ES-I3 (cell line): ENCODE measurements around the gene OR10H5.
"Not testable (repeated sequence)": the region's sequence is repeated elsewhere in the genome, so short reads cannot be mapped to it uniquely, and the experiment has no call there.

Experiments
- H3K36me3 ChIP-seq: 2 replicates; pipeline ENCODE4 v1.6.1; 2013; ENCODE audit warnings: mild to moderate bottlenecking, low read length, control low read depth, moderate library complexity; ENCODE audit not compliant: insufficient read depth
- H3K4me1 ChIP-seq: 2 replicates; pipeline ENCODE4 v1.6.1; 2013; ENCODE audit warnings: mild to moderate bottlenecking, control low read depth, low read length; ENCODE audit not compliant: insufficient read depth
- H3K9ac ChIP-seq: 2 replicates; pipeline ENCODE4 v1.6.1; 2013; ENCODE audit warnings: low read depth, mild to moderate bottlenecking, low read length, moderate library complexity
- H3K9me3 ChIP-seq: 2 replicates; pipeline ENCODE4 v1.6.1; 2013; ENCODE audit warnings: mild to moderate bottlenecking, low read length, moderate library complexity; ENCODE audit not compliant: control insufficient read depth, insufficient read depth

The OR10H5 gene

GRCh38 chr19:15828611-15829305 lies 41.3 kb downstream of the OR10H5 start:
- not testable (repeated sequence) for H3K9me3 ChIP-seq, H3K36me3 ChIP-seq, H3K9ac ChIP-seq, H3K4me1 ChIP-seq

- H3K36me3 ChIP-seq: no peaks in the 10 kb centered on the region
- no peak overlapping the region for H3K9ac ChIP-seq
- H3K9me3 ChIP-seq: no peaks in the 10 kb centered on the region
- peaks cover 3% of the 10 kb centered on the region; the same call in 1 of the 2 replicates for H3K4me1 ChIP-seq
These were observed 41.8 kb downstream of the OR10H5 start for GRCh38 chr19:15829306-15829698.

GRCh38 chr19:15829786-15830185 lies 42.3 kb downstream of the OR10H5 start:
- no peak overlapping the region for H3K9ac ChIP-seq
- peaks cover 3% of the 10 kb centered on the region; the same call in 1 of the 2 replicates for H3K4me1 ChIP-seq
- no peaks in the 10 kb centered on the region for H3K9me3 ChIP-seq
- H3K36me3 ChIP-seq: no peaks in the 10 kb centered on the region

GRCh38 chr19:15831626-15832025 lies 44.2 kb downstream of the OR10H5 start:
- Histone ChIP-seq H3K36me3 (no peaks in the 10 kb centered on the region), H3K4me1 (peaks cover 3% of the 10 kb centered on the region; the same call in 1 of the 2 replicates), H3K9me3 (no peaks in the 10 kb centered on the region), H3K9ac (no peak overlapping the region)

GRCh38 chr19:15834232-15834631 lies 46.8 kb downstream of the OR10H5 start:
- not testable (repeated sequence) for H3K9ac ChIP-seq, H3K36me3 ChIP-seq, H3K4me1 ChIP-seq, H3K9me3 ChIP-seq

GRCh38 chr19:15835565-15836329 lies 48.3 kb downstream of the OR10H5 start:
- H3K36me3 ChIP-seq, H3K4me1 ChIP-seq, H3K9me3 ChIP-seq: not testable (repeated sequence)
- H3K9ac ChIP-seq: peak overlapping the region; percentile 99

GRCh38 chr19:15836330-15837220 lies 49.1 kb downstream of the OR10H5 start:
- Histone ChIP-seq H3K9me3 (no peaks in the 10 kb centered on the region), H3K9ac (peak overlapping the region; percentile 99), H3K36me3 (no peaks in the 10 kb centered on the region), H3K4me1 (peaks cover 10% of the 10 kb centered on the region)

- H3K4me1 ChIP-seq: peaks cover 10% of the 10 kb centered on the region
- peak overlapping the region; percentile 99 for H3K9ac ChIP-seq
- H3K36me3 ChIP-seq: no peaks in the 10 kb centered on the region
- H3K9me3 ChIP-seq: no peaks in the 10 kb centered on the region
These were observed 49.8 kb downstream of the OR10H5 start for GRCh38 chr19:15837221-15837731.

- Histone ChIP-seq H3K36me3 (no peaks in the 10 kb centered on the region), H3K4me1 (peaks cover 10% of the 10 kb centered on the region), H3K9ac (no peak overlapping the region), H3K9me3 (no peaks in the 10 kb centered on the region)
These were observed 50.9 kb downstream of the OR10H5 start for GRCh38 chr19:15838351-15838750.

- H3K36me3 ChIP-seq, H3K9me3 ChIP-seq, H3K9ac ChIP-seq, H3K4me1 ChIP-seq: not testable (repeated sequence)
These were observed 52.4 kb downstream of the OR10H5 start for GRCh38 chr19:15839888-15840287.

- H3K36me3 ChIP-seq: no peaks in the 10 kb centered on the region
- no peak overlapping the region for H3K9ac ChIP-seq
- no peaks in the 10 kb centered on the region for H3K9me3 ChIP-seq
- H3K4me1 ChIP-seq: peaks cover 10% of the 10 kb centered on the region
These were observed 53.4 kb downstream of the OR10H5 start for GRCh38 chr19:15840833-15841232.

- Histone ChIP-seq H3K36me3 (no peaks in the 10 kb centered on the region), H3K9ac (no peak overlapping the region), H3K4me1 (peaks cover 10% of the 10 kb centered on the region), H3K9me3 (no peaks in the 10 kb centered on the region)
These were observed 54.6 kb downstream of the OR10H5 start for GRCh38 chr19:15841875-15842569.

GRCh38 chr19:15843203-15843893 lies 55.9 kb downstream of the OR10H5 start:
- peaks cover 4% of the 10 kb centered on the region for H3K4me1 ChIP-seq
- H3K9me3 ChIP-seq: no peaks in the 10 kb centered on the region
- no peaks in the 10 kb centered on the region for H3K36me3 ChIP-seq
- H3K9ac ChIP-seq: no peak overlapping the region
